GM19397 (cell line): ENCODE measurements around the gene CXorf66.
A peak's percentile ranks its signal among the peaks of the same experiment; 100 is the strongest.
"Not testable (repeated sequence)": the region's sequence is repeated elsewhere in the genome, so short reads cannot be mapped to it uniquely, and the experiment has no call there.

Experiments
- ATAC-seq: cut with Tn5 transposase; IDR thresholded peaks from one replicate; pipeline ENCODE4 v1.9.1; 2021; ENCODE audit warnings: mild to moderate bottlenecking, moderate library complexity; ENCODE audit not compliant: unreplicated experiment

The CXorf66 gene

GRCh38 chrX:139965421-139965820, at the start of gene CXorf66:
Gene CXorf66, minus strand, starts transcription at chrX:139965521. Its CDS starts 25 bp downstream, at chrX:139965496.
- ATAC-seq = no peak

GRCh38 chrX:139982856-139983255, 17.5 kb upstream of the CXorf66 start:
- no peak for ATAC-seq

- no peak for ATAC-seq
Observed at GRCh38 chrX:139974471-139974870, 9.2 kb upstream of the CXorf66 start.

- no peak for ATAC-seq
Observed at GRCh38 chrX:139972629-139973624, 7.6 kb upstream of the CXorf66 start.

- ATAC-seq = no peak
Observed at GRCh38 chrX:139972113-139972512, 6.8 kb upstream of the CXorf66 start.

GRCh38 chrX:139971394-139971749, 6.1 kb upstream of the CXorf66 start:
- ATAC-seq = no peak

GRCh38 chrX:139969286-139969685, 4.0 kb upstream of the CXorf66 start:
- ATAC-seq = no peak

GRCh38 chrX:139967750-139968149, 2.4 kb upstream of the CXorf66 start:
- ATAC-seq = no peak

GRCh38 chrX:139967300-139967699, 2.0 kb upstream of the CXorf66 start:
- no peak for ATAC-seq

GRCh38 chrX:139966159-139966558, 838 bp upstream of the CXorf66 start:
- ATAC-seq = not testable (repeated sequence)

- ATAC-seq = not testable (repeated sequence)
Observed at GRCh38 chrX:139961091-139961490, 4.2 kb downstream of the CXorf66 start.

- no peak for ATAC-seq
Observed at GRCh38 chrX:139949703-139950102, 15.6 kb downstream of the CXorf66 start.

- no peak for ATAC-seq
Observed at GRCh38 chrX:139945075-139945474, 20.2 kb downstream of the CXorf66 start.

GRCh38 chrX:139936259-139936658, 29.1 kb downstream of the CXorf66 start:
- ATAC-seq = no peak

- no peak for ATAC-seq
Observed at GRCh38 chrX:139933904-139934303, 31.4 kb downstream of the CXorf66 start.

- ATAC-seq = peak; percentile 73
Observed at GRCh38 chrX:139932901-139933796, 32.2 kb downstream of the CXorf66 start, which contains the start of gene ATP11C. Gene ATP11C, minus strand, starts transcription at chrX:139933053. Its CDS starts 1,011 bp downstream, at chrX:139932042.

- ATAC-seq = peak; percentile 49
Observed at GRCh38 chrX:139932073-139932900, 33.0 kb downstream of the CXorf66 start.

GRCh38 chrX:139931646-139932072, 33.7 kb downstream of the CXorf66 start:
- ATAC-seq = no peak

GRCh38 chrX:139930916-139931645, 34.2 kb downstream of the CXorf66 start:
- ATAC-seq = no peak

- no peak for ATAC-seq
Observed at GRCh38 chrX:139930401-139930800, 34.9 kb downstream of the CXorf66 start.
